ENCODE data around the gene FARP1. TPM values are rescaled to one million over a fixed set of nuclear protein-coding genes. Genes with fewer than 3 reads are reported as not detected.
A peak's percentile ranks its signal among the peaks of the same experiment; 100 is the strongest.

Gene FARP1
- total RNA-seq, 6 experiments from 2014 or later = 44.9 to 104 (median 80.0) TPM

DNA sequence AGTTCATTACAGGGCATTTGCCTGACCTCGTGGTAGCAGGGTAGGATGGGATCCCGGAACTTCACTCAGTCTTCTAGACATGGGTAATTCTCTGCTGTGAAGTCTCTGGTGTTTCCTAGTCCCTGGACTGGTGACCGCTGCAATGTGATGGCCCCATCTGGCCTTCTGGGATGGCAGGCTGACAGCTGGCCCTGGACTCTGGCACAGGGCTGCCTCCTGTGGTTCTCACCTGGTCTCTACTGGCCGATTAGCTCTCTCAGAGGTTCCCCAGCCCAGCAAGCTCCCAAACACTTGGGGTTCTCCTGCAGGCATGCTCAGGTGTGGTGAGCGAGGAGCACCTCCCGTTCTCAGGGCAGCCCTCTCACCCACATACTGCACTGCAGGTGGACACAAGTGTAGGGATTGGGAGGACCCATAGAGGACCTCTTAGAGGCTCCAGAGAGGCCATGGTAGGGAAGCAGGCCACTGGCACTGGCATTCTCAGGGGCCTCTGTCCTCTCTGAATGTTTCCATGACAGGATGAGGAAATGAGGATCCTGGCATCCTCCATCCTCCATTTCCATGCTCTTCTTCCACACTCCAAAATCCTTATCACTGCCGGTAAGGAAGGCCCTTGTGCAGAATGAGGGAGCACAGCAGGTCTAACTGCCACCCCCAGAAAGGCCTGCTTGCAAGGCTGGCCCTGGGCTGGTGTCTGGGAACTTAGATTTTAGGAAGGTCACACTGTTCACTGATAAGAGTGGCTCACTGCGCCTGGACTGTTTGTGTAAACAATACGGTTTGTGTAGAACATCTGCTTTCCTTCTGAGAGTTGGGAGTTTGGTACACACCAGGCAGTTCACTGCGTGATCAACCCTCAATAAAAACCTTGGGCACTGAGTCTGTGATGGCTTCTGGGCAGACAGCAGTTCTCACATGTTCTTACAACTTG, 31.5 kb upstream of the FARP1 start:
- TF ChIP-seq CTCF (IDR thresholded peaks at IDR 0.05) (peak in 1 of 4 donors; percentile 29), POLR2A (IDR thresholded peaks at IDR 0.05) (no peak)
- WGBS (ENCODE audit: insufficient coverage, low coverage, low lambda C conversion rate, missing lambda C conversion rate) = 40% methylated on average over 5 of the region's 10 CpGs
- DNase-seq = peak; percentile 62 to 87 (median 85)

GRCh38 chr13:98112456-98112855, 30.4 kb upstream of the FARP1 start:
- intact Hi-C loops (cut with DNase I) = no loop called here

More for the DNA sequence above, 31.5 kb upstream of the FARP1 start:
- ATAC-seq = peak; percentile 94 to 99 (median 96)
- Histone ChIP-seq H3K4me3 (no peak overlapping the region), H3K27me3 (no peaks in the 10 kb centered on the region), H3K9me3 (no peaks in the 10 kb centered on the region), H3K4me1 (peaks cover 0 to 15% (median 3%) of the 10 kb centered on the region in 4 donors), H3K36me3 (no peaks in the 10 kb centered on the region), H3K27ac (no peak overlapping the region)
- intact Hi-C loops (cut with DNase I) = no loop called here

GRCh38 chr13:98118865-98119264, 24.0 kb upstream of the FARP1 start:
- intact Hi-C loops (cut with DNase I) = no loop called here

More at GRCh38 chr13:98112456-98112855, 30.4 kb upstream of the FARP1 start:
- no peaks in the 10 kb centered on the region for H3K9me3 ChIP-seq
- H3K27me3 ChIP-seq = no peaks in the 10 kb centered on the region
- no peaks in the 10 kb centered on the region for H3K36me3 ChIP-seq
- TF ChIP-seq POLR2A (IDR thresholded peaks at IDR 0.05) (no peak), CTCF (IDR thresholded peaks at IDR 0.05) (no peak)
- no peak overlapping the region for H3K4me3 ChIP-seq
- no peak for ATAC-seq
- WGBS (ENCODE audit: insufficient coverage, low coverage, low lambda C conversion rate, missing lambda C conversion rate) = 94% methylated on average over 2 of the region's 3 CpGs
- H3K27ac ChIP-seq = no peak overlapping the region
- no peak for DNase-seq
- H3K4me1 ChIP-seq = peaks cover 0 to 15% (median 3%) of the 10 kb centered on the region in 4 donors

DNA sequence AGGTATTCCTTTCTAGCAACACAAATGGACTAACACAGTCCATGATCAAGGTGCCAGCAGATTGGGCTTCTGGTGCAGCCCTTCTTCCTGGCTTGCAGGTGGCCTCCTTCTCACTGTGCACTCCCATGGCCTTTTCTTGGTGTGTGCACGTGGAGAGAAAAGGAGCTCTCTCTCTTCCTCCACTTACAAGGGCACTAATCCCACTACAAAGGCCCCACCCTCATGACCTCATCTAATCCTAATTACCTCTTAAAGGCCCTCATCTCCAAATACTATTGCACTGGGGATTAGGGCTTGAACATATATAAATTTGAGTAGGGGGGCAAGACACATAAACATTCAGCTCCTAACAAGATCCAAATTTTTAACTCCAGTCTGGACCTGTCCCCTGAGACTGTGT, 19.7 kb upstream of the FARP1 start:
- H3K4me1 ChIP-seq = no peaks in the 10 kb centered on the region
- no peaks in the 10 kb centered on the region for H3K36me3 ChIP-seq
- no peak overlapping the region for H3K27ac ChIP-seq
- no peaks in the 10 kb centered on the region for H3K27me3 ChIP-seq
- TF ChIP-seq CTCF (IDR thresholded peaks at IDR 0.05) (no peak), POLR2A (IDR thresholded peaks at IDR 0.05) (no peak)
- H3K4me3 ChIP-seq = no peak overlapping the region
- WGBS (ENCODE audit: insufficient coverage, low coverage, low lambda C conversion rate, missing lambda C conversion rate) = 67% methylated on average over 1 of the region's 1 CpG
- intact Hi-C loops (cut with DNase I) = no loop called here
- ATAC-seq = no peak
- no peak for DNase-seq
- H3K9me3 ChIP-seq = no peaks in the 10 kb centered on the region

More at GRCh38 chr13:98118865-98119264, 24.0 kb upstream of the FARP1 start:
- TF ChIP-seq POLR2A (IDR thresholded peaks at IDR 0.05) (no peak), CTCF (IDR thresholded peaks at IDR 0.05) (no peak)
- H3K9me3 ChIP-seq = no peaks in the 10 kb centered on the region
- DNase-seq (no peak), ATAC-seq (no peak)
- H3K27ac ChIP-seq = no peak overlapping the region
- H3K36me3 ChIP-seq = no peaks in the 10 kb centered on the region
- H3K4me3 ChIP-seq = no peak overlapping the region
- no peaks in the 10 kb centered on the region for H3K27me3 ChIP-seq
- no peaks in the 10 kb centered on the region for H3K4me1 ChIP-seq
